Measurements from ENCODE around the gene WDPCP.

DNA sequence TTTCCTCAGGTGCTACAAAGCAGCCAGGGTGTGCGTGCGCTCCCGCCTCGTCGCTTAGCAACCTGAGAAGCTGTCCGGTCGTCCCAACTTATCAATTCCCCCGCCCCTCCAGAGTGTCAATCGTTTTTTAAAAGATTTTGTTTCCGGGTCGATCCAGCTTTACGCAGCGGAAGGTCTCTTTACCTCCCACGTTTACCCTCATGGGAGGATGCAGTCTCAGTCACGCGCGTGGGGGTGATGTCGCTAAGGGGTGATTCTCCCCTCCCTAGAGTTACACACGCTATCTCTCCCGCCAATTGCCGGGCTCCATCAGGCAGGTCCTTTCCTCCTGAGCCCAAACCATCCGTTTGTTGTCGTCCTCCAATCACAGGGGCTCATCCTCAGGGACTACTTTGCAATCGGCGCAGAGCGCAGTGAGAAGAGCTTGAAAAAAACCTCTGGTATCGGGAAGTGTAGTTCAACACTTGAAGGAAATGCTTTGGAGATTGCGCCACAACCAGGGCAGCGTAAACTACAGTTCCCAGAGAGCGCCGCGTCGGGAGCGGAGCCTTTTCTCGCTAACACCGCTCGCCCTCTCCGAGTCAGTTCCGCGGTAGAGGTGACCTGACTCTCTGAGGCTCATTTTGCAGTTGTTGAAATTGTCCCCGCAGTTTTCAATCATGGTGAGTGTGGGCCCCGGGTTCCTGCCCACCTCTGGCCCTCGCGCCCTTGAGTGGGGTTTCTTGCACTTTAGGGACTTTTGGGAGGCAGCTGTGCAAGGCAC, at the start of gene WDPCP, which contains the start of gene MDH1:
- TF ChIP-seq, protein P1, sequence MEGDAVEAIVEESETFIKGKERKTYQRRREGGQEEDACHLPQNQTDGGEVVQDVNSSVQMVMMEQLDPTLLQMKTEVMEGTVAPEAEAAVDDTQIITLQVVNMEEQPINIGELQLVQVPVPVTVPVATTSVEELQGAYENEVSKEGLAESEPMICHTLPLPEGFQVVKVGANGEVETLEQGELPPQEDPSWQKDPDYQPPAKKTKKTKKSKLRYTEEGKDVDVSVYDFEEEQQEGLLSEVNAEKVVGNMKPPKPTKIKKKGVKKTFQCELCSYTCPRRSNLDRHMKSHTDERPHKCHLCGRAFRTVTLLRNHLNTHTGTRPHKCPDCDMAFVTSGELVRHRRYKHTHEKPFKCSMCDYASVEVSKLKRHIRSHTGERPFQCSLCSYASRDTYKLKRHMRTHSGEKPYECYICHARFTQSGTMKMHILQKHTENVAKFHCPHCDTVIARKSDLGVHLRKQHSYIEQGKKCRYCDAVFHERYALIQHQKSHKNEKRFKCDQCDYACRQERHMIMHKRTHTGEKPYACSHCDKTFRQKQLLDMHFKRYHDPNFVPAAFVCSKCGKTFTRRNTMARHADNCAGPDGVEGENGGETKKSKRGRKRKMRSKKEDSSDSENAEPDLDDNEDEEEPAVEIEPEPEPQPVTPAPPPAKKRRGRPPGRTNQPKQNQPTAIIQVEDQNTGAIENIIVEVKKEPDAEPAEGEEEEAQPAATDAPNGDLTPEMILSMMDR (IDR thresholded peaks at IDR 0.05; ENCODE audit: low read depth, low read length) = no peak
- peak; percentile 79 for TF ChIP-seq POLR2A (IDR thresholded peaks at IDR 0.05; ENCODE audit: extremely low read depth, insufficient read length)

All from NB4 (cell line).